Activated CD8-positive, alpha-beta T cell treated with anti-CD3 and anti-CD28 coated beads for 36 hours (primary cell): ENCODE results near the gene PKP3. TPM values are rescaled to one million over a fixed set of nuclear protein-coding genes. Genes with fewer than 3 reads are reported as not detected.

ENCODE experiments used
- ATAC-seq: fragments of 200-7000 bp; cut with Tn5 transposase; one replicate; pipeline ENCODE4 v1.10.0; 2021; ENCODE audit warnings: mild to moderate bottlenecking, moderate library complexity
- CTCF ChIA-PET: fragments of 350-600 bp; sonication (Branson Sonifier 250); formaldehyde crosslinking; loops from one replicate; lab custom pipeline; 2021; ENCODE audit warnings: antibody characterized with exemption; lab: Charles Lee
- POLR2A ChIA-PET: fragments of 350-600 bp; sonication (Branson Sonifier 250); formaldehyde crosslinking; loops from one replicate; lab custom pipeline; 2021; ENCODE audit warnings: antibody characterized with exemption; lab: Charles Lee
- DNase-seq: peaks from one replicate; pipeline ENCODE4 v3.0.0-alpha.2; 2020
- H3K27ac Mint-ChIP-seq: one replicate; pipeline ENCODE4 v1.8.0; 2021; ENCODE audit warnings: mild to moderate bottlenecking, mixed read lengths
- H3K27me3 Mint-ChIP-seq: one replicate; pipeline ENCODE4 v1.8.0; 2021; ENCODE audit warnings: mixed read lengths
- H3K36me3 Mint-ChIP-seq: one replicate; pipeline ENCODE4 v1.8.0; 2021; ENCODE audit warnings: low read depth, mixed read lengths
- H3K4me1 Mint-ChIP-seq: one replicate; pipeline ENCODE4 v1.8.0; 2021; ENCODE audit warnings: low read depth, mixed read lengths
- H3K4me3 Mint-ChIP-seq: one replicate; pipeline ENCODE4 v1.8.0; 2021; ENCODE audit warnings: mild to moderate bottlenecking, moderate library complexity, mixed read lengths
- H3K9me3 Mint-ChIP-seq: one replicate; pipeline ENCODE4 v1.8.0; 2021; ENCODE audit warnings: mixed read lengths
- CTCF ChIP-seq: fragments of 200-600 bp; IDR thresholded peaks from one replicate; pipeline ENCODE4 v1.8.0; 2022; ENCODE audit warnings: antibody characterized with exemption, mild to moderate bottlenecking
- intact Hi-C: fragments of 100-400 bp; cut with micrococcal nuclease; formaldehyde crosslinking; loops from one replicate; pipeline ENCODE4 v1.10.0; 2022
- total RNA-seq, 2 experiments: library from RNA; stranded (reverse); gene quantifications; one replicate each; pipeline ENCODE4 v1.2.3, GENCODE V29; 2021

PKP3 gene
- total RNA-seq, 2 experiments from 2014 or later, result 0.18 TPM; not detected in 1

DNA sequence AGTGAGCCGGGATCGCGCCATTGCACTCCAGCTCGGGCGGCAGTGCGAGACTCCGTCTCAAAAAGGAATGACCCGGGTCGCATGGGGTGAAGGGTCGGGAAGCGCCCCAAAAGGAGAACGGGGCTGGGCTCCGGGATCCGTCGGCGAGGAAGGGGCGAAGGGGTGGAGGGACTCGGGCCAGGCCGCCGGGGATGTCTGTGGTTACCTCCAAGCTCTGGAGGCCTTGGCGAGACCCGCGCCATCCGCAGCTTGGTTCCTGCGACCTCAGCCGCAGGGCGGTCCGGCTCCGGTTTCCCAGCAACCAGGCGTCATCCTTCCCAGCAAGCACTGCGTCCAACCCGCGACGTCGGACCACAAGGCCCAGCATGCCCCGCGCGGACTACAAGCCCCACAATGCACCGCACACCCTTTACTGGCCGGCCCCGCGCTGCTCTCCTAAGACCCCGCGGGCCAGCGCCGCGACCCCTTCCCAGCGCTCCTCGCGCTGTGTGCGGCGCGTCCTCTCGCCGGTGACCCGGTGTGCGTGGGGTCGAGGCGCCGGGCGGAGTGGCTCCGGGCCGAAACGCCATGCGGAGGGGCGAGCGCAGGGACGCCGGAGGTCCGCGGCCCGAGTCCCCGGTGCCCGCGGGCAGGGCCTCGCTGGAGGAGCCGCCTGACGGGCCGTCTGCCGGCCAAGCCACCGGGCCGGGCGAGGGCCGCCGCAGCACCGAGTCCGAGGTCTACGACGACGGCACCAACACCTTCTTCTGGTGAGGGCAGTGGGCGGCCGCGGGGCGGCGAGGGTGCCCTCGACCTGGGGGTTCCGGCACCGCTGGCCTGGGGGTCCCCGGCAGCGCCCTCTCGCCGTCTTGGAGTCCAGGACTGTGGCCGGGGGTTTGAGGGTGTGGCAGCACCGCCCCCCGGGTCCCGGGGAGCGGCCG lies 56.1 kb downstream of the PKP3 start, which contains the start of gene PTDSS2:
Gene PTDSS2, plus strand, starts transcription at position 391 of the 920 bp plus-strand sequence. Its CDS starts 177 bp downstream, at position 568.
- Mint-ChIP-seq H3K36me3 (peaks cover 13% of the 10 kb centered on the region), H3K4me1 (peaks cover 25% of the 10 kb centered on the region), H3K4me3 (peak within 1 kb of the TSS; percentile 89), H3K27me3 (no peaks in the 10 kb centered on the region), H3K9me3 (no peaks in the 10 kb centered on the region), H3K27ac (peak within 1 kb of the TSS; percentile 94)
- ChIA-PET POLR2A (interaction anchor here (0.7 to 3.8 kb wide), 8 partner anchors 10 to 169 kb away, joined by 3 to 22 read pairs (median 4); partner anchors contain the start of genes PKP3 and RNH1), CTCF (interaction anchor here (0.7 to 4.4 kb wide), 19 partner anchors 10 to 244 kb away, joined by 3 to 26 read pairs (median 5); partner anchors contain the start of genes ANO9 and SIGIRR)
- peak; percentile 76 for ATAC-seq
- no peak for TF ChIP-seq CTCF
- peak; percentile 98 for DNase-seq
- intact Hi-C loops, result no loop called here

DNA sequence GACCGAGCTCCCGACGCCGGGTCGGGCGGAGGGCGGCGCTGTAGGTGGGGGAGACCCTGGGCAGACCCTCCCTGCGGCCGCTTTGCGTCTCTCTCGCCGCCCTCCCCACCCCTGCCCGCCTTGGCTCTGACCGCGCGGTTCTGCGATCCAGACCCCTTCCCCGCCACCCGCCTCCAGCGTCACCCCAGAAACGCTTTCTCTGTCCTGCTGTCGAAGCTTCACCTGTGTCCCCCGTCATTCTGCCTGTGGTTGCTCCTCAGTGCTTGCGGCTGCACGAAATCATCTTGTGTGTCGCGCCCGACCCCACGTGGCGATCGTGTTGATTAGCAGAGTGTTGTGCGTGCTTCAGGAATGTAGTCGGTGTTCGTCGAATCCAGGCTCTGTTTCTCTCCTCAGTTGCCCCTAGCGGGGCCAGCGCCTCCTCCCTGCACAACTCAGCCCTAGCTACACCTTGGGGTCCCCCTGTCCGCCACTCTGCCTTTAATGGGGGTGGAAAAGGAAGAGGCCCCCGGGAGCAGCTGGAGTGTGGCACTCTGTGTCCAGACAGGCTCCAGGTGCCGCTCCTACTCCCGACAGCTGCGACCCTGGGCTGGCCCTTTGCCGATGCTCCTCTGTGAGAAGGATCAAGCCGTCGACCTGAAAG lies 56.9 kb downstream of the PKP3 start:
- H3K9me3 Mint-ChIP-seq, result no peaks in the 10 kb centered on the region
- peaks cover 13% of the 10 kb centered on the region for H3K36me3 Mint-ChIP-seq
- H3K27me3 Mint-ChIP-seq, result no peaks in the 10 kb centered on the region
- ATAC-seq (no peak), DNase-seq (peak; percentile 85)
- intact Hi-C loops, result no loop called here
- CTCF ChIA-PET, result interaction anchor here (0.7 to 4.4 kb wide), 5 partner anchors 10 to 200 kb away, joined by 3 to 19 read pairs (median 4); partner anchors contain the start of gene ANO9
- H3K4me3 Mint-ChIP-seq, result peak overlapping the region; percentile 89
- H3K4me1 Mint-ChIP-seq, result peaks cover 30% of the 10 kb centered on the region
- peak overlapping the region; percentile 93 for H3K27ac Mint-ChIP-seq
- TF ChIP-seq CTCF, result no peak
- POLR2A ChIA-PET, result interaction anchor here (1.1 to 3.8 kb wide), 4 partner anchors 9 to 170 kb away, joined by 3 to 22 read pairs (median 4); partner anchors contain the start of gene RNH1

DNA sequence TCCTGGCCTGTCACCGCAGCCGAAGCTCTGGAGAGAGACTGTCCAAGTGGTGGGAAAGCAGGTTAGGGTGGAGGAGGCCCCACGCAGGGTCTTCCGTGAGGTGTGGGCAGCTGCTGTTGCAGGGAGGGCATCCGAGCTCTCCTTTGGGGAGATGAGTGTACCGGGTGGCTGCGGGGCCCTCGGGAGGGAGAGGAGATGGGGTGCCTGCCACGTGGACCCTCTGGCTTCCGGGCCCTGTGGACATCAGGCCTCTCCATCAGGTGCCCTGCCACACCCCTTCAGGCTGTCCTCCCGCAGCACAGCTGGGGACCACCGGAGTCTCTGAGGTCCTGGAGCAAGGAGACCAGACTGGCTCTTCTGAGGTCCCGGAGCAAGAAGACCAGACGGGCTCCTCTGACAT lies 57.7 kb downstream of the PKP3 start:
- no peak for ATAC-seq
- POLR2A ChIA-PET, result interaction anchor here (1.1 kb wide), 1 partner anchor 54 kb away, joined by 5 read pairs; no protein-coding TSS in a partner anchor
- Mint-ChIP-seq H3K27me3 (no peaks in the 10 kb centered on the region), H3K9me3 (no peaks in the 10 kb centered on the region), H3K27ac (no peak overlapping the region), H3K4me3 (peak overlapping the region; percentile 89), H3K36me3 (peaks cover 18% of the 10 kb centered on the region), H3K4me1 (peaks cover 37% of the 10 kb centered on the region)
- DNase-seq, result no peak
- intact Hi-C loops, result no loop called here
- CTCF ChIA-PET, result interaction anchor here (1.2 to 4.4 kb wide), 4 partner anchors 11 to 147 kb away, joined by 3 to 19 read pairs (median 4); partner anchors contain the start of gene ANO9
- TF ChIP-seq CTCF, result no peak

GRCh38 chr11:452203-452744 lies 58.3 kb downstream of the PKP3 start:
- intact Hi-C loops, result no loop called here
- TF ChIP-seq CTCF, result no peak
- H3K4me1 Mint-ChIP-seq, result peaks cover 42% of the 10 kb centered on the region

More at GRCh38 chr11:452203-452744, 58.3 kb downstream of the PKP3 start:
- Mint-ChIP-seq H3K36me3 (peaks cover 22% of the 10 kb centered on the region), H3K4me3 (no peak overlapping the region), H3K27me3 (no peaks in the 10 kb centered on the region), H3K9me3 (no peaks in the 10 kb centered on the region), H3K27ac (no peak overlapping the region)
- no peak for DNase-seq
- ChIA-PET POLR2A (interaction anchor here (1.1 to 1.2 kb wide), 2 partner anchors 34 to 54 kb away, joined by 3 to 5 read pairs; no protein-coding TSS in a partner anchor), CTCF (interaction anchor here (1.2 to 1.6 kb wide), 2 partner anchors 67 to 148 kb away, joined by 3 to 5 read pairs; no protein-coding TSS in a partner anchor)
- ATAC-seq, result no peak
